GM18861 (cell line): ENCODE results near the gene DGLUCY.
"Not testable (repeated sequence)": the region's sequence is repeated elsewhere in the genome, so short reads cannot be mapped to it uniquely, and the experiment has no call there.

ENCODE experiments used
- ATAC-seq: cut with Tn5 transposase; IDR thresholded peaks from one replicate; pipeline ENCODE4 v1.9.1; 2021; ENCODE audit not compliant: unreplicated experiment

Gene DGLUCY

DNA sequence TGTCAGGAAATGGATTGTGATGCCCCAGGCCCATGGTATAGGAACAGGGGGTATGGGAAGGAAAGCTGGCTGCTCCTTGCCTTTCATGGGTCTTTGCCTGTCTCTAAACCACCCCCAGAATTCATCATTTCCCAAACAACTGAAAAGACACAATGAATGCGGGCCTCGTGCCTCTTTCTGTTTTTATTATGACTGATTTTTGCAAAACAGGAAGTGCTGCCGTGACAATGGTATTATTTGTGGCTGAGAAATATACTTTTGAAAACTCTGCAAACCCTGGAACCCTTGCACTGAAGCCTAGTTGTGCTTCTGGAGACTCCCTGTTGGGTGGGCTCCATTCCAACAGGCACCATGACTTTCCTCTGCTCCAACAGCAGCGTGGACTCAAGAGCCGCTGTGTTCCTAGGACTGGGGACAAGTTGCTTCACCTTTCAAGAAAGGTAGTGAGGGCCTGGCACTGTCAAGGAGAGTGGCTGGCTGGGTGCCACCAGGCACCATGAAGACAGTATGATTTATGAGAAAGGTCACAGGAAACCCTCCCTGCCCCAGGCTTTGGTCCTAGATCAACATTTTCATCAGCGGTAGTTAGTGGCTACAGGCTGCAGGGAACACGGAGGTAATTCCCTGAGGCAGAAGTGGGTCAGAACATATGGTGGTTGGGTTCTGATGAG, 4.8 kb upstream of the DGLUCY start:
- ATAC-seq = no peak

- ATAC-seq = no peak
These were observed 2.4 kb upstream of the DGLUCY start for GRCh38 chr14:91111443-91111842.

GRCh38 chr14:91112194-91112593, 1.7 kb upstream of the DGLUCY start:
- ATAC-seq = no peak

DNA sequence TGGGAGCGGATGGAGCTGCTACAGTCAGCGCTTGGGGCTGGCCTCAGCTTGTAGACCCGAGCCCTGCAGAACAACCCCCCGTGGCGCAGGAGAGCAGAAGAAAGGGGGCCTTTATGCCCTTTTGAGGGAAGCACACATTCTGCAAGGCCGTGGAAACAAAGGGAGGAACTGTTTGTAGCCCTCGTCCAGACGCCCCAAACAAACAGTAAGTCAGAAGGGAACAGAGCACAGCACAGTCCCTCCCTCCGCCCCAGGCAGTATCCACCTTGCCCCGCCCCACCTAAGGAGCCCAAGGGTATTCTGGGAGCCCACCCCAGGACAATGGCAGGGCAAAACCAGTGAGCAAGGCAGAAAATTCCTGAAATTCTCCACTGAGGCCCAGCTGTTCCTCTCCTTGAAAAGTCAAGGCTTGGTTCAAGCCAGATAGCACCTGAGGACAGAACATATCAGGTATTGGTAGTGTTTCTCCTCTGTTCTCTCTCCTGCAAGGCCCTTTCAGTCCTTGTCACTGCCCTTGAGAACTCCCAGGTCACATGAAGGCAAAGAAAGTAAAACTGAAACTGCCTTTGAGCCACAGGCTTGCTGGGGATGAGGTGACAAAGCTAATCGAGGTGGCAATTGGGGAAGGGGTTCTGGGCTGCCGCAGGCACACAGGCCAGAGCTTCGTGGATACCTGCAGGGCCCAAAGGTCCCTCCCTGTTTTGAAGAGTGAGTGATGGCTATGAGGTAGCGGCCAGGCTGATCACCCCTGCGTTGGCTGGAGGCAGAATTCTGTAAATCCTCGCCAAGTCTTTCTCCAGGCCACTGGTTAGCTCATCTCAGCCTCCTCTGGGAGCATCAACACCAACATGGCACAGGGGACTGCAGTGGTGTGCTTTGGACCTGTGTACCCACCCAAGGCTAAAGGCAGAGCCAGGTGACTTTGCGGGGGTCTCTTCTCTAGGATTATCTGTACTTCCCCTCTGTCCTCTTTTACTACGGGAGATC, 499 bp downstream of the DGLUCY start:
- peak; percentile 86 for ATAC-seq

DNA sequence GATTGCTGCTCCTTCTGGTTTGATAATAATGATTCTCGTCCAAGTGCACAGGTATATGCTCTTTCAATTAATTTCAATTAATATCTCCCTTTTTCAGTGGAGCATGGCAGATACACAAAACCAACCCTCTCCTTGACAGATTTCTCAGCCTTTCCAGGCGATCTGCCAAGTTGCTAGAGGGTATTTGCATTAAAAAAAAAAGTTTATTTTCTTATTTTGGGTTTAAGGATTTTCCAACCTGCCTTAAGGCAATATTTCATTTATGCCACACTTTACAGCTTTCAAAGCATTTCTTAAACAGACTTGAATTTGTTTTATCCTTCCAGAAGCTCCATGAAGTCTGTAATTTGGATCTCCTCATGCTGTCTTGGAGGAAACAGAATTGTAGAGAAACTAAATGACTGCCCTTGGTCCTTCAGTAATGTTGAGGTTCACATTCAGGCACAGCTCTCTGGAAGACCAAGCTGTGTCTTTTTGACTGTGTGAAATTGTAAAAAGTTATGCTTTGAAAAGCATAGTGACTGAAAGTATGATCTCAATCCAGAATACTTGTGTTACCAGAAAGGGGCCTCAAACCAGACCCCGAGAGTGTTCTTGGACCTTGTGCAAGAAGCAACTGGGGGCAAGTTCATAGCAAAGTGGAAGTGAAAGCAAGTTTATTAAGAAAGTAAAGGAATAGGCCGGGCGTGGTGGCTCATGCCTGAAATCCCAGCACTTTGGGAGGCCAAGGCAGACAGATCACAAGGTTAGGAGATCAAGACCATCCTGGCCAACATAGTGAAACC, 2.3 kb downstream of the DGLUCY start:
- ATAC-seq = no peak

- ATAC-seq = no peak
These were observed 3.2 kb downstream of the DGLUCY start for GRCh38 chr14:91116913-91117588.

DNA sequence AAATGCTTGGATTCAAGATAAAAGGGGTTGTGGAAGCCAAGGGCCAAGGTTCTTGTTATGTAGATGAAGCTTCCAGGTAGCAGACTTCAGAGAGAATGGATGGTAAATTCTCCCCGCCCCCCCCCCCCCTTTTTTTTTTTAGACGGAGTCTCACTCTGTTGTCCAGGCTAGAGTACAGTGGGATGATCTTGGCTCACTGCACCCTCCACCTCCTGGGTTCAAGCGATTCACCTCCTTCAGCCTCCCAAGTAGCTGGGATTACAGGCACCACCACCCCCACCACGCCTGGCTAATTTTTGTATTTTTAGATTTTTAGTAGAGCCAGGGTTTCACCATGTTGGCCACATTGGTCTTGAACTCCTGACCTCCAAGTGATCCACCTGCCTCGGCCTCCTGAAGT, 4.1 kb downstream of the DGLUCY start:
- no peak for ATAC-seq

- ATAC-seq = no peak
These were observed 4.7 kb downstream of the DGLUCY start for GRCh38 chr14:91118511-91119068.

- ATAC-seq = no peak
These were observed 5.9 kb downstream of the DGLUCY start for GRCh38 chr14:91119556-91120311.

DNA sequence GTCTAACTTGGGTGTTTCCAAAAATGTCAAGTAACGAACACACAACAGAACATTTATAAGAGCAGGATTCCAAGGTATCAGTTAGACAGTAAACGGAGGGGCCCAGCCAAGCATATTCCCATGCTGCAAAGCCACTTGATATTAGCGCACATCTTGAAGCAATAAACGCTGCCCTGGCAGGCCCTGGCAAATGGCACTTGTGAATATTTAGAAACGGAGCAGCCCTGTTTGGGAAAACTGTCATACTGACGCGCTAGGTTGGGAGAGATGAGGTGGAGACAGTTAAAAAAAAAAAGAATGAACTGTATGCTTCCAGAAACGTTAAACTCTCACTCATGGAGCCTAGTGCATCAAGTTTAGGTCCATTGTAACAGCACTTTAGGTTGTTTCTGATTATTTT, 9.3 kb downstream of the DGLUCY start:
- no peak for ATAC-seq

GRCh38 chr14:91124406-91125270, 10.8 kb downstream of the DGLUCY start:
- ATAC-seq = not testable (repeated sequence)

GRCh38 chr14:91125271-91125660, 11.4 kb downstream of the DGLUCY start:
- no peak for ATAC-seq

DNA sequence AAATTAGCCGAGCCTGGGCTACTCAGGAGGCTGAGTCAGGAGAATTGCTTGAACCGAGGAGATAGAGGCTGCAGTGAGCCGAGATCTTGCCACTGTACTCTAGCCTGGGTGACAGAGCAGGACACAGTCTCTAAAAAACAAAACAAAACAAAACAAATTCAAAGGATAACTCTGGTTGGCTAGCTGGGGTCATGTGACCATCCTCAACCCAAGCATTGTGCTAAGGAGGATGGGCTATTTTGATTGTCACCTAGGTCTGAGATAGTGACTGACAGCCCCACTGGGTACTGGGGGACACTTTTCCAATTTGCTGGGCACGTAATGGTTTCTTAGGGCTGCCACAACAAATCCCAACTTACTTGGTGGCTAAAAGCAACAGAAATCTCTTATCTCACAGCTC, 11.9 kb downstream of the DGLUCY start:
- ATAC-seq = no peak

DNA sequence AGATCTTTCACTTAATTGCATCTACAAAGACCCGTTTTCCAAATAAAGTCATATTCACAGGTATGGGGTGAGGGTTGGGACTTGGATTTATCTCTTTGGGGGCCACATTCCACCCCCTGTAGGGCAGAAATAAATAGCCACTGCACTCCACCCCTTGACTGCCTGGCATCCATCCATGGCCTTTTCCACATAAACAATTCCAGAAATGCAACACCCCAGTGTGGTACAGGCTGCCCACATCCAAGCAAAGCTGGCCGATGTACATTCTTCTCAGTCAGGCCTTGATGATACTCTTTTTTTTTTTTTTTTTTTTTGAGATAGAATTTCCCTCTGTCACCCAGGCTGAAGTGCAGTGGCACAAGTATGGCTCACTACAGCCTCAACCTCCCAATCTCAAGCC, 12.9 kb downstream of the DGLUCY start:
- no peak for ATAC-seq

GRCh38 chr14:91127401-91127801, 13.5 kb downstream of the DGLUCY start:
- ATAC-seq = no peak

- no peak for ATAC-seq
These were observed 14.1 kb downstream of the DGLUCY start for GRCh38 chr14:91127924-91128323.

GRCh38 chr14:91128699-91129098, 14.8 kb downstream of the DGLUCY start:
- no peak for ATAC-seq

- no peak for ATAC-seq
These were observed 15.4 kb downstream of the DGLUCY start for GRCh38 chr14:91129261-91129660.

DNA sequence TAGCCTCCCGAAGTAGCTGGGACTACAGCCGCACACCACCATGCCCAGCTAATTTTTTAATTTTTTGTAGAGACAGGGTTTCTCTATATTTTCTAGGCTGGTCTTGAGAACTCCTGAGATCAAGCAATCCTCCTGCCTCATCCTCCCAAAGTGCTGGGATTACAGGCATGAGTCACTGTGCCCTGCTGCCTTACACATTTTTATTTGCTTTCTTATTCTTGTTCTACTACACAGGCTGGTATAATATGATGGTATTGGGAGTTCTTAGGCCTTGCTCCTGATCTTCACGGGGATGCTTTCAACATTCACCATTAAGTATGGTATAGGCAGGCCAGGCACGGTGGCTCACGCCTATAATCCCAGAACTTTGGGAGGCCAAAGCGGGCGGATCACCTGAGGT, 21.2 kb downstream of the DGLUCY start:
- ATAC-seq = no peak
